HG02870 (cell line): Measurements from ENCODE around the gene RIOX2.

ENCODE experiments used
- ATAC-seq: cut with Tn5 transposase; IDR thresholded peaks from one replicate; pipeline ENCODE4 v1.9.1; 2021; ENCODE audit warnings: mild to moderate bottlenecking, moderate library complexity; ENCODE audit not compliant: unreplicated experiment

The RIOX2 gene

GRCh38 chr3:97956051-97956450, 16.2 kb downstream of the RIOX2 start:
- ATAC-seq: no peak

DNA sequence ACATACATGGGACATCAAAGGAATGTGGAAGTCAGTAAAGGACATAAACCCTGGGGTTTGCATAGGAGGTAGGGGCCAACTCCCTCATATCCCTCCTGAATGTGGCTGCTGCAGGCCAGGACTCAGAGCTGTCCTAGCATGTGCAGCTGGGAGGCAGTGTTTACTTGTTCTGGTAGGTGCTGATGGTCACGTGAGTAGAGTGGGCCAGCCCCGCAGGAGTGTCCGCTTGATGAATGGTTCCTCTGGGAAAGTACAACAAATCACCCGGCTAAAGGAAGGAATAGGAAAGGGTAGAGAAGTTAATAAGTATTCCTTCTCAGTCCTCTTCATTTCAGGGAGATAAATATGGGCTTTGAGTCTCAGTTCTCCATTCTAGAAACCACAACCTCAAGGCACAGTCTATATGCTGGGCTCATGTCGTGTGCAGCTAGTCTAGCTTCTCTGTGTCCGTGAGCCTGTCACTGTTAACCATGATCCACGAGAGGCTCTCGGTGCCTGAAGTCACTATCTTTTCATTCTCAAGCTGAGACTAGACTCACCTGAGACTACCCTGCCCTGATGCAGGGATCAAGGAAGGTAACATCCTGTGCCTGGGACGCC, 17.9 kb downstream of the RIOX2 start:
- peak; percentile 73 for ATAC-seq

DNA sequence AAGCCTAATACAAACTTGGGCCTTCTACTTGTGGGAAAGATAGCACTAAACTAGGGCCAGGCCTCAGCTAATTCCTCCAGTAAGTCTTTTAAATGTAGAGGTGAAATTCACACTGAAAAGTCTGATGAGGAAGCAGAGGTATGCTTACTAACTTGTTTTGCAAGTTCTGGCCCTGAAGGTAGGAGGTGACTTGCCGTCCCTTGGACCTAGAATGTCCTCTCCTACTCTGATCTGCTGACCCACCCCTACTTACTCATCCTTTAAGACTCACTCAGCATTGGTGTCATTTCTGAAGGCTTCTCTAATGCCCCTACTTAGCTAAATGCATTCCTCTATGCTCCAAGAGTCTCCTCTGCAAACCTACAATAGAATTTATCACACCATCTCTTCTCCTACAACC, 19.4 kb downstream of the RIOX2 start:
- ATAC-seq: no peak

DNA sequence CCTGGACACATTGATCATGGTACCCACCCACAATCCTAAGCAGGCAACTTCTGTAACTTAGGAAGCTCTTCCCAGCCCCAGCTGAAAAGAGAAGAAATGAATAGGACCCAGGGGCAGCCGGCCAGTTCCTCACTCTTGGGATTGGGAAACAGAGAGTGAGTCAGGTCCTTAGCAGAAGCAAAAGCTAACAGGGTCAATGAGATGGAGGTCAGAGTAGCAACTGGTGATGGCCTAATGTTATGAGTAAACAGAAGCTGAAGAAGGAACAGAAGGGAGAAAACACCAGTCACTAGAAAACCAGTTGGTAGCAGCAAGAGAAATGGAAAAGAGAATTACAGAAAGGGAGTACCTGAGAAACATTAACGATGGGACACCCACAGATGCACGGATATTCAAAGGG, 20.0 kb downstream of the RIOX2 start:
- no peak for ATAC-seq

GRCh38 chr3:97950360-97950759, 21.9 kb downstream of the RIOX2 start:
- ATAC-seq: no peak

DNA sequence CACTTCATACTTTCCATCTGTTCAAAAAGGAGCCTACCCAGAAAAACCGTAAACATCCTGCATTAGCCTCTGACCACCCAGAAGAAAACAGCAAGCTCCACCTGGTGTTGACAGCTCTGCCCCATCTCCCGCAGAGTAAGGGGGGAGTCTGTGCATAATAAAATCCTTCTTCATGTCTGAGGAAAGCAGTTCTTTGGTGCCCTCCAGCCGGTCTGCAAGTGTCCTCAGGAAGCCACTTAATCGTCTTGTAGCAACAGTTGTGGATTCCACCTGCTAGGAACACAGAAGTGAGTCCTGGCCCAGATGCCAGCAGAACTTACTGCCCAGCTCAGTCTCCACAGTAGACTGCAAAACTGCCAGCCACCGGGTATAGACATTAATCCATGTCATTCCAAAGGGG, 22.5 kb downstream of the RIOX2 start:
- ATAC-seq: no peak

GRCh38 chr3:97949110-97949485, 23.1 kb downstream of the RIOX2 start:
- no peak for ATAC-seq

DNA sequence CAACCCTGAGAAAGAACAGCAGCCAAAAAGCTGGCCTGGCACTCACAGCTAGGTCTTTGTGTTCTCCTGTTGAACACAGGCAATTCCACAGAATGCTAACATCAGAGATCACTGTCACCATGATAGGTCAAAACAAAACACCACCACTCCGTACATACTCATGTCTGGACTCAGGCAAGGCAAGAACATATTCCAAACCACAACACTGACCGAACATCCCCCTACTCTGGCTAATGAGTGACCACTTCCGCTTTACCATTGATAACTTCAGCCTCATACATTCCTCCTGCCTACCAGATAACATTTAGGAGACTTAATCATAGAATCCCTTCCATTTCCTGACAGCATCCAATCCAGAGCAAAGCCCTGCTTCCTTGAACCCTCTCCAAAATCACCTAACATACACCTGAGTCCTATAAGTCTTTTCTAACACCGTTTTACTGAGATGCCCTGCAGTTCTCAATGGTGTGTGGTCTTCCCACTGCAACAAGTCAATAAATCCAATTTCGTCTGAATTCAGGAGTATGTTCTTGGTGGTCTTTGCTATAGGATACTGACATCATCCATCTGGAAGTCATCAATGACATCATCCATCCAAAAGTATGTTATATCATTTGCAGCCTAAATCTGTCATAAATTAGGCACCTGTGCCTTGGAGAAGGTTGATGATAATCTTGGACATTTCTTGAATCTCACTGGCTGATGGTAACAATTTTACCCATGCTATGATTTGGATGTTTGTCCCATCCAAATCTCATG, 23.7 kb downstream of the RIOX2 start:
- no peak for ATAC-seq

- ATAC-seq: no peak
Measured at GRCh38 chr3:97942801-97943546, 29.3 kb downstream of the RIOX2 start.

DNA sequence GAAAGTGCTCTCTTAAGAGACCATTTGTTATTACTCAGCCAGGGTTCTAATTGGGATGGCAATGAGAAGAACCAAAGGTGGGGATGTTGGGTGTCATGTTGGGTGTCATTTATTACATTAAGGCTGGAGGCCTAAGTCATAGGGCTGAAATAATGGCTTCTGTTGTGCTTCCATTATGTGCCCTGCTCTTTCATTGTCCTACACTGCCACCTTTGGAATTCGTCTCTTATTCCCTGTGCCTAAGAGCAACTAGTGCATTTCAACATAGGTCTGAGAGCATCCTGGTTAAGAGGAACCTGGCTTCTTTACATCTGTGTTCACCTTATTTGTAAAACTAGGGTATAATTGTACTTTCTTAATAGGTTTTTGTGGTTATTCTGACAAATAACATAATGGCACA, 32.2 kb downstream of the RIOX2 start:
- no peak for ATAC-seq

DNA sequence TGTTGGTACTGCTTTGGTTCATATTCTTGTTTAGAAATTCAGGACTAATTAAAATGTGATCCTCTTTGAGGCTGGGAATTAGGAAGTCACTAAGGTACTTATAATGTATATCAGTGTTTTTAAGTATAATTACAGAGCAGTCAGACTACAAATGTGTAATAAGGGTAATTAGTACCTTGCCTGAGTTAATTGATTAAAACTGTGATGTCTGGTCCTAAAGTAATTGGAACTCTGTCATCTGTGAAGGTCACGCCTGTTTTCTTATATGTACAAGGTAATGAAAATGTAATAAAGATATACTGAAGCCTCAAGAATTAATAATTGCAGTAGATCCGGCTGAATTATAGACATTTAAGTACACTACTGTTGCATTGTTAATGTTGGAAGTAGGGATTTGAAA, 32.8 kb downstream of the RIOX2 start:
- no peak for ATAC-seq

- no peak for ATAC-seq
Measured at GRCh38 chr3:97938444-97938843, 33.8 kb downstream of the RIOX2 start.

- no peak for ATAC-seq
Measured at GRCh38 chr3:97937205-97937604, 35.0 kb downstream of the RIOX2 start.

GRCh38 chr3:97935842-97936241, 36.4 kb downstream of the RIOX2 start:
- no peak for ATAC-seq

DNA sequence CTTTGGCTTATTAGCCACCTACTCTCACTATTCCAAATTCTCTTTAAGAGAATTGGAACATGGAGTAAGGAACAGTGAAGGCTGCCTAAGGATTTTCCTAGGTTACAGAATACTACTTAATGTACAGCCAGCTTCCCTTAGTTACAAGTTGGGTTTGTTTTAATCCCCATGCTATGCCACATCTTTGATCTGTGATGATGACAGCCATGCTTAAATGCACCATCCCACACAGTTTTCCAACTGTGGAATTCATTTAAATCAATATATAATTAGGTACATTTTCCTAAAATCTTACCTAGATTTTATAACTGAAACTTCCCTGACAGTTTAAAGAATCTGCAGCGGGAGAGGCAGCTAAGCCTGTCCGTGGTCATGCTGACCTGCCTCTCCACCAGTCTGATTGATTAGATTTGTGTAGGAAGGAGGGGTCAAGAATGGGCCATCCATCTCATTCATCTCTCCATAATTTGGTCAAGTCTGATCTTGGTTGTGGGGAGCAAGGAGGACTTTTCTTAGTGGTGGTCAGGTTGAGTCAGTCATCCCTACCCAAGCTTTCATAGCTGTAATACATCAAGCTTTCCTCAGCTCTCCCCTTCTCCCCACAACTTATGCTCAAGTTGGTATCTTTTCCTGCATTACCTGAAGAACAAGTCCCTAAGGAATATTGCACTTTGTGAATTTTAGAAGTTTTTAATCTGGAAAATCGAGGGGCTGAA, 37.1 kb downstream of the RIOX2 start:
- no peak for ATAC-seq

DNA sequence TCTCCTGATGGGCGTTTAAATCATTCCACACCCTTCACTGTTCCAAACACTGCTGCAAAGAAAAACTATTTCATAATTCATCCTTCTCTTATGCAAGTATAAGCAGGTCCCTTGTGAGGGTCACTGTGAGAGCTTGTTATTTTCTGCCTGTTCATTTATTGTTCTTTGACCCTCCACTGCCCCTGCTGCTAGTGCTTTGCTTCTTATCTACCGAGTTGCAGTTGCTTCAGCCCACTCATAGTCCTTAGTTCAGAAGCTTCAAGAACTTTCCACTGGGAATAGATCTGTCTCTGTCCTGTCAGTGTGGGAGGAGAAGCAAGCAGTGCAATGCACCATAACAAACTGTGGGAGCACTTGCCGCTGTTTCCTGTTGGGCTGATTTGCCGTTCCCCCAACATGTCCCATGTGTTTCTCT, 39.8 kb downstream of the RIOX2 start:
- ATAC-seq: no peak

- no peak for ATAC-seq
Measured at GRCh38 chr3:97931218-97931617, 41.0 kb downstream of the RIOX2 start.

- ATAC-seq: no peak
Measured at GRCh38 chr3:97930018-97930417, 42.2 kb downstream of the RIOX2 start.

- ATAC-seq: no peak
Measured at GRCh38 chr3:97928986-97929385, 43.2 kb downstream of the RIOX2 start.

GRCh38 chr3:97927704-97928103, 44.5 kb downstream of the RIOX2 start:
- no peak for ATAC-seq

DNA sequence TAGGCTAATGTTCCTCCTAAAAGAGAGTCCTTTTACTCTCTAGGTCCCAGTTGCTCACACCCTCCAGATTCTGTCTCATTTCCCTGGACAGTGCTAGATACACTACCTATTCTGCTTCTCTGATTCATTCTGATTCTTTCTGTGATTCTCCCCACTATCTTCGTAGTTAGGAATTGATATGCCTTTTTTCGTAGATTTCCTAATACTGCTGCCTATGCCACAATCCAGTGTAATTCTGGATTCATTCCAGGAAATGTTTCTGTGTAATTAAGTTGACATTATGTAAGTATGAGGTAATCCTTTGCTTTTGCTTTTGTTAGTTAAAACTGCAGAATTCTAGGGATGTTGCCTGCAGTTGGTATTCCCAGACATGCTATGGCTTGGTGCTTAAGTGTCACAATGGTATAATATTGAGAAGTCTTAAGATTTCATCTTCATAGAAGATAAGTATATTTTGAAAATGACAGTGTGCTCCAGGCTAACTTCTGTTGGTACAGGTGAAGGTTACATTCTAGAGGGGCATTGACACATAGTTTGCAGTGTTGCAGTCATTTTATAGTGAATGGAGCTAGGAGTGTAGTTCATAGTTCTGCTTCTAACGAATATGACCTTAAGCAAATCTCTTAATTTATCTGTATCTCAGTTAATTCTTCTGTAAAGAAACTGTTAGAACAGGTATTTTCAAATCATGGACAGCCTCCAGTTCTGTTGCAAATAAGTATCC, 54.3 kb downstream of the RIOX2 start:
- no peak for ATAC-seq
